Gastrocnemius medialis (tissue), 4 donors: ENCODE results near the gene MYLK.

Experiments used
- POLR2A ChIP-seq, 2 donors: fragments of 450-650 bp; IDR thresholded peaks; one replicate each; pipeline ENCODE4 v1.6.1; 2017; ENCODE audit warnings: antibody characterized with exemption in 2 of 2, mild to moderate bottlenecking in 2 of 2, moderate library complexity in 2 of 2
- TF ChIP-seq, protein P1 (sequence below), 5 experiments: fragments of 450-650 bp in 3 of 5; fragments of 200-600 bp in 2 of 5; sonication (generic) in 2 of 5; IDR thresholded peaks in 4 of 5; conservative IDR thresholded peaks in 1 of 5; 1 replicate in 4 of 5; 2 replicates in 1 of 5; pipeline ENCODE4 v1.5.1; 2016 to 2019; ENCODE audit warnings: antibody characterized with exemption in 5 of 5, mild to moderate bottlenecking in 3 of 5, moderate library complexity in 3 of 5

DNA sequence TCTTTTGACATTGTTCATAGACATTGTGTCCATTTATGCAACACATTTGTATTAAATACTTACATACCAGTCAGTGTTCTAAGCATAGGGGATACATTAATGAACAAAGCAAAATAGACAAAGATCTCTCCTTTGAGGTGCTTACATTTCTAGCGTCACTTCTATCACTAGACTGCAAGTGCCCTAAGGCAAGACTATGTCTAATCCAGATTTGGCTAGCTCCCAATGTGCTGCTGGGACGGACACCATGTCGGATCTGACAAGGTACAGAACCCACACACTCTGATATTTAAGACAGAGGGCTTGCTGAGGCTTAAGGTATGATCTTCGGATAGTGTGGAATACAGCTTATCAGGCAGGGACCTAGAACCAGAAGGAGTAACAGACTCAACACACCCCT lies 41.4 kb downstream of the MYLK start:
- TF ChIP-seq, protein P1, sequence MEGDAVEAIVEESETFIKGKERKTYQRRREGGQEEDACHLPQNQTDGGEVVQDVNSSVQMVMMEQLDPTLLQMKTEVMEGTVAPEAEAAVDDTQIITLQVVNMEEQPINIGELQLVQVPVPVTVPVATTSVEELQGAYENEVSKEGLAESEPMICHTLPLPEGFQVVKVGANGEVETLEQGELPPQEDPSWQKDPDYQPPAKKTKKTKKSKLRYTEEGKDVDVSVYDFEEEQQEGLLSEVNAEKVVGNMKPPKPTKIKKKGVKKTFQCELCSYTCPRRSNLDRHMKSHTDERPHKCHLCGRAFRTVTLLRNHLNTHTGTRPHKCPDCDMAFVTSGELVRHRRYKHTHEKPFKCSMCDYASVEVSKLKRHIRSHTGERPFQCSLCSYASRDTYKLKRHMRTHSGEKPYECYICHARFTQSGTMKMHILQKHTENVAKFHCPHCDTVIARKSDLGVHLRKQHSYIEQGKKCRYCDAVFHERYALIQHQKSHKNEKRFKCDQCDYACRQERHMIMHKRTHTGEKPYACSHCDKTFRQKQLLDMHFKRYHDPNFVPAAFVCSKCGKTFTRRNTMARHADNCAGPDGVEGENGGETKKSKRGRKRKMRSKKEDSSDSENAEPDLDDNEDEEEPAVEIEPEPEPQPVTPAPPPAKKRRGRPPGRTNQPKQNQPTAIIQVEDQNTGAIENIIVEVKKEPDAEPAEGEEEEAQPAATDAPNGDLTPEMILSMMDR (IDR thresholded peaks at IDR 0.05 in 4 of 5, conservative IDR thresholded peaks at IDR 0.05 in 1 of 5) = no peak
- TF ChIP-seq POLR2A (IDR thresholded peaks at IDR 0.05) = no peak
